Measurements from ENCODE around the gene TPSG1. TPM values are rescaled to one million over a fixed set of nuclear protein-coding genes. Genes with fewer than 3 reads are reported as not detected.

TPSG1 gene
- total and polyA plus RNA-seq, 2 of the 13 experiments (the other 11 are each of a cell fraction or from before 2014, with no cell fraction given): not detected

DNA sequence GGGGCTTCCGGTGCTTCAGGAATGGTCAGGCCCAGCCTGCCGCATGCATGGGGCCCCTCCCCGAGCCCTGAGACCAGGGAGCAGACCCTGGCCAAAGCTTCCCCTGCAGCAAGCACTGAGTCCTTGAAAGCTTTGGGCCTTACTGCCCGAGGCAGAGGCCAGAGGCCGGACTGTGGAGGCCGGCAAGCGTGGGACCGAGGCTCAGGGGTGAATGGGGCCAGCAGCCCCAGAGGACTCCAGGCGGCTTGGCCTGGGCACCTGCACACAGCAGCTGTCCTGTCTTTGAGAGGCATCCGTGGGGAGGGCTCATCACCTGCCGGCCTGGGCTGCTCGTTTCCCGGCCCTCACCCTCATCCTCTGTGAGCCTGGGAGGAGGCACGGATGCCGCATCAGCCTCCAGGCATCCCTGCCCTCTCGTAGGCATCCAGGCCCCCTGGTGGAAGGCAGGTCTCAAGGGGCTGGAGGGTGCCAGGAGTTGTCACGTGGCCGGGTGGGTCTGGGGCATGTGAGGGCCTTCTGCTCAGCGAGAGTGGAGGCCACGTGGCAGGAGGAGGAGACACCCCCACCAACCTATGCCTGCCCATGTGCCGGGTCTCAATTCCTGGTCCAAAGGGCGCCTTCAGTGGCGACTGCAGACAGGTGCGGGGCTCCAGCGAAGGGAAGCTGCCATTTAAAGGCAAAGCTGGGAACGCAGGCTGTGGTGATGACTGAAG is 40.8 kb downstream of the TPSG1 start (continued):
- TF ChIP-seq, protein P1, sequence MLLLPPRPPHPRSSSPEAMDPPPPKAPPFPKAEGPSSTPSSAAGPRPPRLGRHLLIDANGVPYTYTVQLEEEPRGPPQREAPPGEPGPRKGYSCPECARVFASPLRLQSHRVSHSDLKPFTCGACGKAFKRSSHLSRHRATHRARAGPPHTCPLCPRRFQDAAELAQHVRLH (CRISPR knock-in tag; IDR thresholded peaks at IDR 0.05; ENCODE audit: borderline replicate concordance, low read depth): 0 out of 2 replicates have a peak, but pooled peaks have one; percentile 50
- TF ChIP-seq, protein P2, sequence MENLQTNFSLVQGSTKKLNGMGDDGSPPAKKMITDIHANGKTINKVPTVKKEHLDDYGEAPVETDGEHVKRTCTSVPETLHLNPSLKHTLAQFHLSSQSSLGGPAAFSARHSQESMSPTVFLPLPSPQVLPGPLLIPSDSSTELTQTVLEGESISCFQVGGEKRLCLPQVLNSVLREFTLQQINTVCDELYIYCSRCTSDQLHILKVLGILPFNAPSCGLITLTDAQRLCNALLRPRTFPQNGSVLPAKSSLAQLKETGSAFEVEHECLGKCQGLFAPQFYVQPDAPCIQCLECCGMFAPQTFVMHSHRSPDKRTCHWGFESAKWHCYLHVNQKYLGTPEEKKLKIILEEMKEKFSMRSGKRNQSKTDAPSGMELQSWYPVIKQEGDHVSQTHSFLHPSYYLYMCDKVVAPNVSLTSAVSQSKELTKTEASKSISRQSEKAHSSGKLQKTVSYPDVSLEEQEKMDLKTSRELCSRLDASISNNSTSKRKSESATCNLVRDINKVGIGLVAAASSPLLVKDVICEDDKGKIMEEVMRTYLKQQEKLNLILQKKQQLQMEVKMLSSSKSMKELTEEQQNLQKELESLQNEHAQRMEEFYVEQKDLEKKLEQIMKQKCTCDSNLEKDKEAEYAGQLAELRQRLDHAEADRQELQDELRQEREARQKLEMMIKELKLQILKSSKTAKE (CRISPR knock-in tag; IDR thresholded peaks at IDR 0.05; ENCODE audit: borderline replicate concordance): 0 out of 2 replicates have a peak, but pooled peaks have one; percentile 28
- TF ChIP-seq MXI1 (IDR thresholded peaks at IDR 0.05; ENCODE audit: borderline replicate concordance, low read depth, low read length) (peak; percentile 26; the same call in 1 of the 3 replicates), HDAC1 (CRISPR knock-in tag; IDR thresholded peaks at IDR 0.05) (no peak), NCOA5 (CRISPR knock-in tag; IDR thresholded peaks at IDR 0.05) (no peak)
- TF ChIP-seq, protein P3, sequence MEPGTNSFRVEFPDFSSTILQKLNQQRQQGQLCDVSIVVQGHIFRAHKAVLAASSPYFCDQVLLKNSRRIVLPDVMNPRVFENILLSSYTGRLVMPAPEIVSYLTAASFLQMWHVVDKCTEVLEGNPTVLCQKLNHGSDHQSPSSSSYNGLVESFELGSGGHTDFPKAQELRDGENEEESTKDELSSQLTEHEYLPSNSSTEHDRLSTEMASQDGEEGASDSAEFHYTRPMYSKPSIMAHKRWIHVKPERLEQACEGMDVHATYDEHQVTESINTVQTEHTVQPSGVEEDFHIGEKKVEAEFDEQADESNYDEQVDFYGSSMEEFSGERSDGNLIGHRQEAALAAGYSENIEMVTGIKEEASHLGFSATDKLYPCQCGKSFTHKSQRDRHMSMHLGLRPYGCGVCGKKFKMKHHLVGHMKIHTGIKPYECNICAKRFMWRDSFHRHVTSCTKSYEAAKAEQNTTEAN (CRISPR knock-in tag; conservative IDR thresholded peaks at IDR 0.05): no peak
- TF ChIP-seq, protein P4, sequence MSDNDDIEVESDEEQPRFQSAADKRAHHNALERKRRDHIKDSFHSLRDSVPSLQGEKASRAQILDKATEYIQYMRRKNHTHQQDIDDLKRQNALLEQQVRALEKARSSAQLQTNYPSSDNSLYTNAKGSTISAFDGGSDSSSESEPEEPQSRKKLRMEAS (IDR thresholded peaks at IDR 0.05): peak; percentile 87

Measured in HepG2 (cell line).